Measurements from ENCODE around the gene ATP6V1F.

GRCh38 chr7:128873234-128873633, 10.6 kb downstream of the ATP6V1F start:
- TF ChIP-seq, protein P1, sequence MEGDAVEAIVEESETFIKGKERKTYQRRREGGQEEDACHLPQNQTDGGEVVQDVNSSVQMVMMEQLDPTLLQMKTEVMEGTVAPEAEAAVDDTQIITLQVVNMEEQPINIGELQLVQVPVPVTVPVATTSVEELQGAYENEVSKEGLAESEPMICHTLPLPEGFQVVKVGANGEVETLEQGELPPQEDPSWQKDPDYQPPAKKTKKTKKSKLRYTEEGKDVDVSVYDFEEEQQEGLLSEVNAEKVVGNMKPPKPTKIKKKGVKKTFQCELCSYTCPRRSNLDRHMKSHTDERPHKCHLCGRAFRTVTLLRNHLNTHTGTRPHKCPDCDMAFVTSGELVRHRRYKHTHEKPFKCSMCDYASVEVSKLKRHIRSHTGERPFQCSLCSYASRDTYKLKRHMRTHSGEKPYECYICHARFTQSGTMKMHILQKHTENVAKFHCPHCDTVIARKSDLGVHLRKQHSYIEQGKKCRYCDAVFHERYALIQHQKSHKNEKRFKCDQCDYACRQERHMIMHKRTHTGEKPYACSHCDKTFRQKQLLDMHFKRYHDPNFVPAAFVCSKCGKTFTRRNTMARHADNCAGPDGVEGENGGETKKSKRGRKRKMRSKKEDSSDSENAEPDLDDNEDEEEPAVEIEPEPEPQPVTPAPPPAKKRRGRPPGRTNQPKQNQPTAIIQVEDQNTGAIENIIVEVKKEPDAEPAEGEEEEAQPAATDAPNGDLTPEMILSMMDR (IDR thresholded peaks at IDR 0.05; ENCODE audit: low read length) = no peak
- TF ChIP-seq EZH2 (IDR thresholded peaks at IDR 0.05; ENCODE audit: borderline replicate concordance, low read length) = no peak

Measured in OCI-LY1 (cell line).